IPS DF 4.7 (cell line): Measurements from ENCODE around the gene HSPB6.
A peak's percentile ranks its signal among the peaks of the same experiment; 100 is the strongest.

Experiments used
- DNase-seq: peaks from one replicate; pipeline ENCODE4 v3.0.0-alpha.2; 2013; ENCODE audit warnings: low spot score; ENCODE audit errors: extremely low read depth

Gene HSPB6

GRCh38 chr19:35746531-35746930, 10.3 kb downstream of the HSPB6 start:
- no peak for DNase-seq

DNA sequence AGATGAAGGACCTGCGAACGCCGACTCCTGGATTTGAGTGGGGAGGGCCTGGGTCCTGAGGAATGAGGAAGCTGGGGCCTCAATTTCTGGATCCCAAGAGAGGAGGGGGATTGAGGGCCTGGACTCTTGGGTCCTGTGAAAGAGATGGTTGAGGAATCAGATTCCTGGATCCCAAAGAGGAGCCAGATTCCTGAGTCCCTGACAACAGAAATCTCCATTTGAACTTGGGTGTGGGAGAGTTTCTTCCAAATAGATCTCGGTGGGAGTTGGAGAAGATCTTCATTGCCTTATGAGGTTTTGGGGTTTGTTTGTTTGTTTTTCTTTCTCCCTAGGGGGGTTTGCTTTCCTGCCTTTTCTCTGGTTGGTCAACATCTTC, 10.8 kb downstream of the HSPB6 start:
- DNase-seq: no peak

DNA sequence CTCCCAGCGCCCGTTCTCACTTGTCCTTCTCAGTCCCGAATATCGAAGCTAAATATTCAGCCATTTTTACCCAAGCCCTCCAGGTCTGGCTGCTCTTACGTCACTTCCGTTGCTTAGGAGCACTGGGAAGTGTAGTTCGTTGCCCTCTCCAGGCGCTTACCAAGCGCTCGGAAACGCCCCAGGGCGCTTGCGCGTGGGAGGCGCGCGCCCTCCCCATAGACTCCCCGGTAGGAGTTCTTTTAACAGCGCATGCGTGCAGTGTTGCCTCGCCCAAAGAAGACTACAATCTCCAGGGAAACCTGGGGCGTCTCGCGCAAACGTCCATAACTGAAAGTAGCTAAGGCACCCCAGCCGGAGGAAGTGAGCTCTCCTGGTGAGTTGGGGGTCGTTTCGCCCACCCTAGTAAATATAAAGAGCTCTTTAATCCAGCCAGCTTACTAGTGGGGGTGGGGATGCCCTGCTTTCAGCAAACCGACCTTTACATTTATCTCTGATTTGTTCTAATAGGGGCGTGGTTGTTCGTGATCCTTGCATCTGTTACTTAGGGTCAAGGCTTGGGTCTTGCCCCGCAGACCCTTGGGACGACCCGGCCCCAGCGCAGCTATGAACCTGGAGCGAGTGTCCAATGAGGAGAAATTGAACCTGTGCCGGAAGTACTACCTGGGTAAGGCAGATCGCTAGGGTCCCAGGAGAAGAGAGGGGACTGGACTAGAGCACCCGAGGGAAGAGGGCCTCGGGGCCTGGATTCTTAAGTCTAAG, 11.3 kb downstream of the HSPB6 start, which contains the start of the genes PSENEN and U2AF1L4:
PSENEN (plus strand) TSS at position 324 of the 759 bp plus-strand sequence; CDS start at position 604, 280 bp downstream.
U2AF1L4 (minus strand) TSS at position 91 of the 759 bp plus-strand sequence; CDS start at position 64, 27 bp downstream.
- peak; percentile 97 for DNase-seq

DNA sequence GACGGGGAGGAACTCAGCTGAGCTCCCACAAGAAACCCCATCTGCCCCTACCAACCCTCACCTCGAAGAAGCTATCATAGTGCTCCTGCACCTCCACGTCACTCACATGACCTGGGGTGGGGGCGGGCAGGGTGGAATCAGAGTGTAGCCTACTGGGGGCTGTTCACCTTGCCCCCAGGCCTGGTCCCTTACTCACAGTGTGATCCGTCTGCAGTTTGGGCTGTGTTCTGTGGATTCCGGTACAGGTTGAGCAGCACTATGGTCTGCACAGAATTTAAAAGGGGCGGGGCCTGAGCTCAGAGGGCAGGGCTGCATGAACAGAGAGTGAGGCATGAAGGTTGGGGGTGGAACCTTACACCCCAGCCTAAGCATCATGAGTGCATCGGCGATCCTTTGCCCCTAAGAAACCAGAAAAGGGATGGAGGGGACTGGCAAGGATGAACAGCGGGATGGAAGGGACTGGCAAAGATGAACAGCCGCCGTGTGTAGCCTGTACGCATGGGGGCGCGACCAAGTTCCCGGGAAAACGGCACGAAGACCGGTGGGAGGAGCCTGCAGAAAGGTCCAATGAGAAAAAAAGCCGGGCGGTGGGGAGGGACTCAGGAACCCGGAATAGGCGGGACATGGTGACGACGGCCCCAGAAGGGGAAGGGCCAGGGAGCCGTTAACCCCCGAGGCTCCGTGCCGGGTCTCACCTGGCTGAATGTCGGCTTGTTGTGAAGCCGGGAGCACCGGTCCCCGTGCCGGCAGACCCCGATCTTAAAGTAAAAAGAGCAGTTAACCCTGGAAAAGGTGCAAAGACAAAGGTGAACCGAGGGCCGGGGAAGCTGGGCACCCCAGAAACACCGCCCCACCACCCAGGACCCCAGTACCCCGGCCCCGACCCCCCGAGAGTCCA, 12.2 kb downstream of the HSPB6 start:
- no peak for DNase-seq

- no peak for DNase-seq
Measured at GRCh38 chr19:35743640-35744429, 13.0 kb downstream of the HSPB6 start.

GRCh38 chr19:35742121-35742724, 14.6 kb downstream of the HSPB6 start, which contains the start of gene IGFLR1:
IGFLR1 (minus strand) TSS chr19:35742452; CDS start chr19:35741180, 1,272 bp downstream.
- no peak for DNase-seq

DNA sequence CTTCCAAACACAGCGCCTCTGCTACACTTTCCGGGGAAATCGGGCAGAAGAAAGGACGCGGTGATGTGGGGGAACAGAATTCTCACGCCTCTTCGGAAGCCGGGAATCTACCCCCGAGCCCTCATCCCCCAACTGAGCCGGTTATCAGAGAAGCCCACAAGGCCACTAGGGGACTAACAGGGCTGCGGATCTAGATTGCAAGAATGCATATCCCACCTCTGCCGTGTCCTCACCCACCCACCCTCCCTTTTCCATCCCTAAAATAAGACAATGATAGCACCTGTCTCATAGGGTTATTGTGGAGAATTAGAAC, 15.7 kb downstream of the HSPB6 start:
- no peak for DNase-seq

GRCh38 chr19:35740423-35741202, 16.2 kb downstream of the HSPB6 start:
- DNase-seq: no peak

DNA sequence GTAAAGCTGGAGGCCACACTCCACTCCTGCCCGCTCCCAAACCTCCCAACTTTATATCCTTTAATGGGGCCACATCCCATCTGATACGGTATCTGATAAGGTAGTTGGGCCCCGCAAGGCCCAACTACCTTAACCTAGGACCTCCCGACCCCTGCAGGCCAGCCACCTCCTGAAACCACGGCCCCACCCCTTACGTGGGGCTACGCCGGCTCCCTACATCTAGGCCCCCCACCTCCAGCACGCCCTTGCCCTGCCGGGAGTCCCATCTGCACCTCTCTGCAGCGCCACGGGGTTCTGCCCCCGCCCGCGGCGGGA, 16.8 kb downstream of the HSPB6 start:
- DNase-seq: no peak

DNA sequence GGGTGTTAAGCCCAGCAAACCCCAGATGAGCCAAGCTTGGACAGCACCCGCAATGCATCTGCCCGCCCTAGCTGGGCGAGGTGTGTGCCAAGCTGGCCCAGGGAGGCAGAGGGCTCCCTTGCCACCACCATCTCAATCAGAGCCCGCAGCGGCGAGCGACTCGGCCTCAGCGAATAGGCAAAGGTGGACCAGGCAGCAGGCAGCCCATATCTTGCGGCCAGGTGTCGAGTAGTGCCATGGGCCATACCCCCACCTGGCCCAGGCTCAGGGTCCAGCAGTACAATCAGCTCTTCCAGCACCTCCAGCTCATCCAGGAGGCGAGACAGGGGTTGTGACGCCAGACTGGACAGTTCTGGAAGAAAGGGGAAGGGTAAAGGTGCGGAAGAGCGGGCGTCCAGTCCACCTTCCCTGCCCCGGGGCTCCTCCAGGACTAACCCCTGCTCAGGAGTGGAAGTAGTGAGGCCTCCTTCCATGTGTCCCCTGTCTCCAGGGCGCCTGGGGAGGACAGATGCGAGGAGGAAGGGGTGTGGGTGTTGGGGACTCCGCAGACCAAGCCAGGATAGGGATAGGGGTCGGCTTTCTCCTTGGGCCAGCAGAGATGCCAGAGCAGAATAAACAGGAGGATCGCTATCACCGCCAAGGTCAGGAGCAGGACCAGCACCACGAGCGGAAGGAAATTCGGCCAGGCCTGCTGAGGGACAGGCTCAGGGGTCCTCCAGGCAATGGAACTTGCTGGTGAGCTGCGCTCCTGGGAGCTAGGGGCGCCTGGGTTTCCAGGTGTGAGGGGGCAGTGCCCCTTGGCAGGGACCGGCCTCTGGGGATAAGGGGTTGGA, 17.3 kb downstream of the HSPB6 start:
- DNase-seq: no peak

- no peak for DNase-seq
Measured at GRCh38 chr19:35738887-35739229, 18.0 kb downstream of the HSPB6 start.

DNA sequence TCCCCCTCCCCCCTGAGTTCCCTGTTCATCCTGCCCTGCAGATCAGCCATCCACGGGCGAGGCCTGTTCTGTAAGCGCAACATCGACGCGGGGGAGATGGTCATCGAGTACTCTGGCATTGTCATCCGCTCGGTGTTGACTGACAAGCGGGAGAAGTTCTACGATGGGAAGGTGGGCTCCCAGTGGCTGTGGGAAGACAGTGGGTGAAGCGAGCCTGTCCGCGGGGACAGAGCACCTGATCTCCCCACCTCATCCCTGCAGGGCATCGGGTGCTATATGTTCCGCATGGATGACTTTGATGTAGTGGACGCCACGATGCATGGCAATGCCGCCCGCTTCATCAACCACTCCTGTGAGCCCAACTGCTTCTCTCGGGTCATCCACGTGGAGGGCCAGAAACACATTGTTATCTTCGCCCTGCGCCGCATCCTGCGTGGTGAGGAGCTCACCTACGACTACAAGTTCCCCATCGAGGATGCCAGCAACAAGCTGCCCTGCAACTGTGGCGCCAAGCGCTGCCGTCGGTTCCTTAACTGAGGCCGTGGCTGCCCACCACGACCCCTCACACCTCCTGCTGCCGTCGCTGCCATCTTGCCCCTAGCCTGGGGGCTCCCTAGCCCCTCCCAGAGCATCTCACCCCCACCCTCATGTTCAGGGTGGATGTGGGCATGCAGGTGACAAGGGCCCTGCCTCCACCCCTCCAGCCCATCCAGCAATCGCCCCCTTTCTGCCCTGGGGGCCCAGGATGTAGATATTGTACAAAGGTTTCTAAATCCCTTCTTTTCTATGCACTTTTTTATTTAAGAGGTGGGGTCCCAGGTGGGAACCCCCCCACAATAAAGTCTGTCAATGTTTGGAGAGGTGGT, 18.6 kb downstream of the HSPB6 start:
- DNase-seq: no peak

DNA sequence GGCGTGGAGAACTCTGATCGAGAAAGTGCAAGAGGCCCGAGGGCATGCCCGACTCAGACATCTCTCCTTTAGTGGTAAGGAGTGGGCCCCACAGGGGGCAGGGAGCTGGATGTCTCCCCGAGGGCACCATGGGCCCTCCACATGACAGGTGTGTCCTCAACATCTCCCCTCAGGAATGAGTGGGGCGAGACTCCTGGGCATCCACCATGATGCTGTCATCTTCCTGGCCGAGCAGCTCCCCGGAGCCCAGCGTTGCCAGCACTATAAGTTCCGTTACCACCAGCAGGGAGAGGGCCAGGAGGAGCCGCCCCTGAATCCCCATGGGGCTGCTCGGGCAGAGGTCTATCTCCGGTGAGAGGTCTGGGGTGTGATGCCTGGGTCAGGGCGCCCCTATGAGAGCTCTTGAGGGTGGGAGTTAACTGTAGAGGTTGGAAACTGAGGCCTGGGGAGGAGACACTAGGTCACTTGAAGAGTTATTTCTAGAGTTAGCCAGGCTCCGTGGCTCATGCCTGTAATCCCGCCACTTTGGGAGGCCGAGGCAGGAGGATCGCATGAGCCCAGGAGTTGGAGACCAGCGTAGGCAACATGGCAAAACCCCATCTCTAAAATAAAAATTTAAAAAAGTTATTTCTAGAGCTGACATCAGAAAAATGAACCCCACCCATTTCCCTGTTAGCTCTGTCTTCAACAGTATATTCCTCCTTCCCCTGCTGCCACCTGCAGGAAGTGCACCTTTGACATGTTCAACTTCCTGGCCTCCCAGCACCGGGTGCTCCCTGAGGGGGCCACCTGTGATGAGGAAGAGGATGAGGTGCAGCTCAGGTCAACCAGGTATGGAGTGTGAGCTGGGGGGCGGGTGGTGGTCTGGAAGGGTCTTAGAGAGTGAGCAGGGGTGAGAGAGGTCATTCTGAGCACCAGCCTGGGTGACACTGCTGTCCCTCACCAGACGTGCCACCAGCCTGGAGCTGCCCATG, 19.6 kb downstream of the HSPB6 start:
- no peak for DNase-seq

DNA sequence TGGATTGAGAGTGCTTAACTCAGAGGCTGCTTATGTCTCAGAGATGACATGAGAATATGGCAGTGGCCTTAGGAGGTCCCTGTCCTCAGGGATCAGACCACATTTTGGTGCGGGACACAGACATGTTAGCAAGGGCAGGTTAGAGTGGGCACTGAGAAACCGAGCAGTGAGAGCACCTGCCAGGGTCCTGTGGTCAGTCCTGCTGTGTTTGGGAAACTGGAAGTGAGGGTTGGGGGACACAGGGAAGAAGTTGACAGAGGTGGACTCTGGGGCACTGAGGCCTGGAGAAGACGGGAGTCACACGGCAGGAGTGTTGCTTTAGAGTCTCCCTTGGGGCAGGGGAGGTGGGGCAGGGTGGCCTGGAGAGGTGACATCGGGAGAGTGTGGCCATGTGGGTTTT, 21.9 kb downstream of the HSPB6 start:
- DNase-seq: no peak

- DNase-seq: no peak
Measured at GRCh38 chr19:35734273-35734672, 22.6 kb downstream of the HSPB6 start.

DNA sequence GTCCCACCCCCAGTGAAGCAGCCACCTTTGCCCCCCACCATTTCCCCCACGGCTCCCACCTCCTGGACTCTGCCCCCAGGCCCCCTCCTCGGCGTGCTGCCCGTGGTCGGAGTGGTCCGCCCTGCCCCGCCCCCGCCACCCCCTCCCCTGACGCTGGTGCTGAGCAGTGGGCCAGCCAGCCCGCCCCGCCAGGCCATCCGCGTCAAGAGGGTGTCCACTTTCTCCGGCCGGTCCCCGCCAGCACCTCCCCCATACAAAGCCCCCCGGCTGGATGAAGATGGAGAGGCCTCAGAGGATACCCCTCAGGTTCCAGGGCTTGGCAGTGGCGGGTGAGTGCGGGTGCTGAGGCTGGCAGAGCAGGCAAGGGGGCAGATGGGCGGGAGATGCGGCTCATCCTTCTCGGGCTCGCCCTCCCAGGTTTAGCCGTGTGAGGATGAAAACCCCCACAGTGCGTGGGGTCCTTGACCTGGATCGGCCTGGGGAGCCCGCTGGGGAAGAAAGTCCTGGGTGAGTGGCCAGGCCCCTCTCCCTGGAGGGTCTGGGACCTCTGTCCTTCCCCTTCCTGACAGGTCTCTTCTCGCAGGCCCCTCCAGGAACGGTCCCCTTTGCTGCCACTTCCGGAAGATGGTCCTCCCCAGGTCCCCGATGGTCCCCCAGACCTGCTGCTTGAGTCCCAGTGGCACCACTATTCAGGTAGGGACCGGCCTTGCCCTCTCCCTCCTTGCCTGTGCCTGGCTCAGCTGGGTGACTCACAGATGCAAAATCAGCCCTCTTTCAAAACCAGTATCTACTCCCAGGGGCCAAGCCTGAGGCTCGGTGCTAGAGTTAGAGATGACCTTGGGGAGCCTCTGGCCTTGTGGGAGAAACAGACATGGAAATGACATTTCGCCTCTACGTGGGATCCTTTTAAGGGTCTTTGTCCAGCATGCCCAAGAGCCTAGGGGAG, 23.4 kb downstream of the HSPB6 start:
- no peak for DNase-seq
